IPS-18c (cell line): ENCODE results near the gene F10.

Experiments
- H3K4me3 ChIP-seq: 2 replicates; pipeline ENCODE4 v1.7.0; 2013; ENCODE audit warnings: low read depth, mild to moderate bottlenecking, low read length, moderate library complexity; ENCODE audit not compliant: insufficient read depth
- H3K9me3 ChIP-seq: one replicate; pipeline ENCODE4 v1.6.1; 2013; ENCODE audit warnings: mild to moderate bottlenecking, low read length, moderate library complexity; ENCODE audit not compliant: control insufficient read depth, insufficient read depth

F10 gene

GRCh38 chr13:113167155-113167554, 44.6 kb downstream of the F10 start:
- no peak overlapping the region for H3K4me3 ChIP-seq
- H3K9me3 ChIP-seq: no peaks in the 10 kb centered on the region

- no peak overlapping the region for H3K4me3 ChIP-seq
- H3K9me3 ChIP-seq: no peaks in the 10 kb centered on the region
Measured at GRCh38 chr13:113167575-113167974, 45.0 kb downstream of the F10 start.

GRCh38 chr13:113168211-113168610, 45.6 kb downstream of the F10 start:
- Histone ChIP-seq H3K9me3 (no peaks in the 10 kb centered on the region), H3K4me3 (no peak overlapping the region)

GRCh38 chr13:113169277-113170272, 47.0 kb downstream of the F10 start:
- Histone ChIP-seq H3K4me3 (no peak overlapping the region), H3K9me3 (no peaks in the 10 kb centered on the region)

GRCh38 chr13:113170511-113170910, 47.9 kb downstream of the F10 start:
- Histone ChIP-seq H3K9me3 (no peaks in the 10 kb centered on the region), H3K4me3 (no peak overlapping the region)

DNA sequence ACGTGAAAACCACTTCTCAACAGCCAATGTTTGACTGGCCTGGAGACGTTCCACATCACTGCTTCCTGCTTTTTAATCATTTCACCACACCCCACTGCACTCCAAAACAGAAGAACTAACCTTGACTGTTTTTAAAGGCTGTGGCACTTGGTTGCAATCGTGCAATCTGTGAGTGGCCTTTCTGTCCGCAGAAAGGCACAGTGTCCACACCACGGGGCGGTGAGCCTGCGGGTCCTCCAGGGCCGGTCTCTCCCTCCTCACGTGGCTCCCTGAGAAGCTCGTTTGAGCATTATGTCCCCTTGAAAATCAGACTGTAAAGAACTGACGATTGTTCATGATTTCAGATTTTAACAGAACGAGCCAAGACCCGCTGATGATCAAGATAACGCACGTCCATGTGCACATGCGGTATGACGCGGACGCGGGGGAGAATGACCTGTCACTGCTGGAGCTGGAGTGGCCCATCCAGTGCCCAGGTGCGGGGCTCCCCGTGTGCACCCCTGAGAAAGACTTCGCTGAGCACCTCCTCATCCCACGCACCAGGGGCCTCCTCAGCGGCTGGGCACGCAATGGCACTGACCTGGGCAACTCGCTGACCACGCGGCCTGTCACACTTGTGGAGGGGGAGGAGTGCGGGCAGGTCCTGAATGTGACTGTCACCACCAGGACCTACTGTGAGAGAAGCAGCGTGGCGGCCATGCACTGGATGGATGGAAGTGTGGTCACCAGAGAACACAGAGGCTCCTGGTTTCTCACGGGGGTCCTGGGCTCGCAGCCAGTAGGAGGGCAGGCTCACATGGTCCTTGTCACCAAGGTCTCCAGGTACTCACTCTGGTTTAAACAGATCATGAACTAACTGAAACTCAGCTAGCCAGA, 48.9 kb downstream of the F10 start:
- Histone ChIP-seq H3K9me3 (no peaks in the 10 kb centered on the region), H3K4me3 (no peak overlapping the region)

GRCh38 chr13:113172419-113172926, 49.9 kb downstream of the F10 start:
- Histone ChIP-seq H3K4me3 (no peak overlapping the region), H3K9me3 (no peaks in the 10 kb centered on the region)

- Histone ChIP-seq H3K9me3 (no peaks in the 10 kb centered on the region), H3K4me3 (no peak overlapping the region)
Measured at GRCh38 chr13:113176280-113176679, 53.7 kb downstream of the F10 start.

GRCh38 chr13:113176822-113177221, 54.2 kb downstream of the F10 start:
- Histone ChIP-seq H3K9me3 (no peaks in the 10 kb centered on the region), H3K4me3 (no peak overlapping the region)

- Histone ChIP-seq H3K4me3 (no peak overlapping the region), H3K9me3 (no peaks in the 10 kb centered on the region)
Measured at GRCh38 chr13:113178070-113178895, 55.7 kb downstream of the F10 start.

DNA sequence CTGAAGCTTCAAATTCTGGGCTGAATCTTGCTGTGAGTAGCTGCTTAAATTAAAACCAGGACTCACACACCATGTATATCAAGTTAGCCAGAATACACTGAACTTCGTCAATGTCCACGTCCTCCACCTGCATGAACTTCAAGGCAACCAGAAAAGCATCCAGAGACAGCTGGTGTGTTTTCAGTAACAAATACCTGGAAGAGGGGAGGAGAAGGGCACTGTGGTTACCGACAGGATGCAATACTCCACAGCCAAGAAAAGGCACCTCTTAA, 56.2 kb downstream of the F10 start:
- H3K9me3 ChIP-seq: no peaks in the 10 kb centered on the region
- no peak overlapping the region for H3K4me3 ChIP-seq

DNA sequence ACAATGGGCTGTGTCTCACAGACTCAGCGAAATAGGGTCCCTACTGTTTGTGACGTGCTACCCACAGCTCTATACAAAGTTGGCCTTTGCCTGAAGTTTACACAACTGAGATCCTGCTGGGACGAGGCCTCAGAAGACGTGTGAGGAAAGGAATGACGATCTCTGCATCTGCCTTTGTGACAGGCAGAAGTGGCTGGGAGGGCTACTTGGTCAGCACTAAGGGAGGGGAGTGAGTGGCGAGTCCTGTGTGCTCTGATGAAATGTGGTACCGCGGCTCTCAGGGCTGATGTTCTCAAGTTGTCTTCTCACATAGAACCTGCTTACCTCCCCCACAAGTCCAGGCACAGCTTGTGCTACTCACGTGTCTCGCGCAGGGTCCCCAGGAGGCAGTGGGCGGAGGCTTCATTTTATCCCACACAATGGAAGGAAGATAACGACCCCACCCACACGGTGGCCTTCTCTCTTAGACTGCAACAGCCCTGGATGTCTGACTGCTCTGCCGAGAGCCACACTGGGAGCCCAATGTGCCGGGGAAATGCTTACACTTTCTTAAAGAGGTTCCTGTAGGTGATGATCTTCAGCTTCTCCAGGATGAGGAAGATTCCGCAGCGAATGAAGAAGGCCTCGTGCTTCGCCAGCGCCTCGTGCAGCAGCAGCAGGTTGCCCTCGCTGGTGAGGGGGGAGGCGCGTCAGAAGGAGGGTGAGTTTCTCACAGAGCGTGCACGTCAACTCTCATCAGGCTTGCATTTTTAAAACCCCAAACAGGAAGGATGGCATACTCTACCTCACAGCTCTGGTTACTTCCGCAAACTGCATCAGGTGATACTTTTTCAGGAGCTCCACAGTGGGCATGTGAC, 57.0 kb downstream of the F10 start:
- Histone ChIP-seq H3K4me3 (no peak overlapping the region), H3K9me3 (no peaks in the 10 kb centered on the region)

GRCh38 chr13:113182046-113182445, 59.4 kb downstream of the F10 start:
- no peaks in the 10 kb centered on the region for H3K9me3 ChIP-seq
- H3K4me3 ChIP-seq: no peak overlapping the region

- Histone ChIP-seq H3K4me3 (no peak overlapping the region), H3K9me3 (no peaks in the 10 kb centered on the region)
Measured at GRCh38 chr13:113183450-113184129, 61.0 kb downstream of the F10 start.

DNA sequence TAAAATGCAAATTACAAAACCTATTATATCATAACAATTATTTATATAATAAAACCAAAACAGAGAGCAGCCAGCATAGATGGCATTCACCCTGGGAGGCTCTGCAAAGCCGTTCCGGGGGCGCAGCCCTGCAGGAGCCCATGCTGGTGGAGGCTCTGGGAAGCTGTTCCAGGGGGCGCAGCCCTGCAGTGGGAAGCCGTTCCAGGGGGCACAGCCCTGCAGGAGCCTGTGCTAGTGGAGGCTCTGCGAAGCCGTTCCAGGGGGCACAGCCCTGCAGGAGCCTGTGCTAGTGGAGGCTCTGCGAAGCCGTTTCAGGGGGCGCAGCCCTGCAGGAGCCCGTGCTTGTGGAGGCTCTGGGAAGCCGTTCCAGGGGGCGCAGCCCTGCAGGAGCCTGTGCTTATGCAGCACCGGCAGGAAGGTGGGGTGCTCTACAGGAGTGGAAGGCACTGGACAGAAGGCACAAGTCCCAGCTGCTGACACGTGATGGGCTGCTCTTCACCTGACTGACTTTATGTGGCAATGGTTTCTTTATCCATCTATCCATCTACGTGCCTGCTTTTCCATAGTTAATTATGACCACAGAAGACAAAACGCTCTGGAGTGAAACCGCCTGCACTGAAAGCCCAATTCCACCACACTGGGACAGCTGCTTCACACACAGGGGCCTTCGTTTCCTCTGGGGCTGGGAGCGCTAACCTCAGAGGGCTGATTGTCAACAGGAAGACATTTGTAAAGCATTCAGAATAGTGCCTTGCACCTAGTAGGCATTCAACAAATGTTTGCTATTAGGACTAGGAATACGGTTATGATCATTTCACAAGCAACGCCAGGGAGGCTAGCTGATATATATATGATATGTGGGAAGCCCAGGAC, 62.2 kb downstream of the F10 start:
- Histone ChIP-seq H3K4me3 (no peak overlapping the region), H3K9me3 (no peaks in the 10 kb centered on the region)
